ENCODE data around the gene EIF2S3. TPM values are rescaled to one million over a fixed set of nuclear protein-coding genes. Genes with fewer than 3 reads are reported as not detected.
"Not testable (repeated sequence)": the region's sequence is repeated elsewhere in the genome, so short reads cannot be mapped to it uniquely, and the experiment has no call there.

Gene EIF2S3
- total and polyA plus RNA-seq, 2 experiments from 2014 or later = 70.4 to 347 TPM

GRCh38 chrX:24027985-24028384, 26.8 kb upstream of the EIF2S3 start:
- peaks cover 19% of the 10 kb centered on the region for H3K79me2 ChIP-seq
- H2AFZ ChIP-seq = no peak overlapping the region
- H3K36me3 ChIP-seq (replicated peaks; ENCODE audit: insufficient read depth, low read depth) = no peaks in the 10 kb centered on the region
- 91% methylated on average over 6 of the region's 6 CpGs for WGBS (ENCODE audit: low lambda C conversion rate, missing lambda C conversion rate)
- H3K27ac ChIP-seq = no peak overlapping the region
- no peak overlapping the region for H3K4me3 ChIP-seq
- DNase-seq (ENCODE audit: low spot score) = no peak
- no peaks in the 10 kb centered on the region for H3K9me2 ChIP-seq (replicated peaks; ENCODE audit: insufficient read depth)
- peaks cover 5% of the 10 kb centered on the region for H3K4me1 ChIP-seq (ENCODE audit: insufficient read depth)
- H3K27me3 ChIP-seq = no peaks in the 10 kb centered on the region
- no peak overlapping the region for H3K4me2 ChIP-seq
- no peak for TF ChIP-seq EZH2 (IDR thresholded peaks at IDR 0.05; ENCODE audit: borderline replicate concordance)
- no peak for TF ChIP-seq CTCF (IDR thresholded peaks at IDR 0.05; ENCODE audit: poor library complexity)
- TF ChIP-seq EZH2phosphoT487 (IDR thresholded peaks at IDR 0.05; ENCODE audit: low read depth, severe bottlenecking, unreplicated experiment) = no peak
- H3K9me3 ChIP-seq (ENCODE audit: low read depth) = no peaks in the 10 kb centered on the region
- peaks cover 10% of the 10 kb centered on the region for H4K20me1 ChIP-seq (ENCODE audit: insufficient read depth, poor library complexity, severe bottlenecking)

- Histone ChIP-seq H3K4me2 (no peak overlapping the region), H3K27ac (no peak overlapping the region), H3K4me3 (no peak overlapping the region), H4K20me1 (ENCODE audit: insufficient read depth, poor library complexity, severe bottlenecking) (no peaks in the 10 kb centered on the region), H3K79me2 (no peaks in the 10 kb centered on the region), H3K36me3 (replicated peaks; ENCODE audit: insufficient read depth, low read depth) (no peaks in the 10 kb centered on the region), H3K9me3 (ENCODE audit: low read depth) (no peaks in the 10 kb centered on the region), H3K27me3 (no peaks in the 10 kb centered on the region), H2AFZ (no peak overlapping the region), H3K4me1 (ENCODE audit: insufficient read depth) (peaks cover 5% of the 10 kb centered on the region), H3K9me2 (replicated peaks; ENCODE audit: insufficient read depth) (no peaks in the 10 kb centered on the region)
- TF ChIP-seq EZH2 (IDR thresholded peaks at IDR 0.05; ENCODE audit: borderline replicate concordance) (no peak), CTCF (IDR thresholded peaks at IDR 0.05; ENCODE audit: poor library complexity) (no peak)
- 65% methylated on average over 5 of the region's 5 CpGs for WGBS (ENCODE audit: low lambda C conversion rate, missing lambda C conversion rate)
- DNase-seq (ENCODE audit: low spot score) = no peak
Measured at GRCh38 chrX:24030597-24030996, 24.2 kb upstream of the EIF2S3 start.

GRCh38 chrX:24034485-24034884, 20.3 kb upstream of the EIF2S3 start:
- H3K9me2 ChIP-seq (replicated peaks; ENCODE audit: insufficient read depth) = no peaks in the 10 kb centered on the region
- no peak overlapping the region for H2AFZ ChIP-seq
- H3K9me3 ChIP-seq (ENCODE audit: low read depth) = no peaks in the 10 kb centered on the region
- H4K20me1 ChIP-seq (ENCODE audit: insufficient read depth, poor library complexity, severe bottlenecking) = no peaks in the 10 kb centered on the region
- no peaks in the 10 kb centered on the region for H3K4me1 ChIP-seq (ENCODE audit: insufficient read depth)
- H3K4me2 ChIP-seq = no peak overlapping the region
- H3K4me3 ChIP-seq = no peak overlapping the region
- H3K36me3 ChIP-seq (replicated peaks; ENCODE audit: insufficient read depth, low read depth) = no peaks in the 10 kb centered on the region
- H3K27me3 ChIP-seq = no peaks in the 10 kb centered on the region
- no peak for TF ChIP-seq EZH2 (IDR thresholded peaks at IDR 0.05; ENCODE audit: borderline replicate concordance)
- no peak overlapping the region for H3K27ac ChIP-seq
- WGBS (ENCODE audit: low lambda C conversion rate, missing lambda C conversion rate) = 83% methylated on average over 5 of the region's 5 CpGs
- DNase-seq (ENCODE audit: low spot score) = no peak
- no peaks in the 10 kb centered on the region for H3K79me2 ChIP-seq

- no peak overlapping the region for H3K4me3 ChIP-seq
- H3K36me3 ChIP-seq (replicated peaks; ENCODE audit: insufficient read depth, low read depth) = no peaks in the 10 kb centered on the region
- H2AFZ ChIP-seq = no peak overlapping the region
- H3K79me2 ChIP-seq = no peaks in the 10 kb centered on the region
- H3K27ac ChIP-seq = no peak overlapping the region
- H3K9me3 ChIP-seq (ENCODE audit: low read depth) = no peaks in the 10 kb centered on the region
- 79% methylated on average over 4 of the region's 4 CpGs for WGBS (ENCODE audit: low lambda C conversion rate, missing lambda C conversion rate)
- H3K4me1 ChIP-seq (ENCODE audit: insufficient read depth) = no peaks in the 10 kb centered on the region
- no peaks in the 10 kb centered on the region for H4K20me1 ChIP-seq (ENCODE audit: insufficient read depth, poor library complexity, severe bottlenecking)
- H3K4me2 ChIP-seq = no peak overlapping the region
- no peak for TF ChIP-seq EZH2 (IDR thresholded peaks at IDR 0.05; ENCODE audit: borderline replicate concordance)
- no peak for TF ChIP-seq CTCF (IDR thresholded peaks at IDR 0.05; ENCODE audit: poor library complexity)
- no peak for TF ChIP-seq EZH2phosphoT487 (IDR thresholded peaks at IDR 0.05; ENCODE audit: low read depth, severe bottlenecking, unreplicated experiment)
- no peaks in the 10 kb centered on the region for H3K27me3 ChIP-seq
- no peak for DNase-seq (ENCODE audit: low spot score)
- H3K9me2 ChIP-seq (replicated peaks; ENCODE audit: insufficient read depth) = no peaks in the 10 kb centered on the region
Measured at GRCh38 chrX:24037729-24038128, 17.0 kb upstream of the EIF2S3 start.

GRCh38 chrX:24046060-24046459, 8.7 kb upstream of the EIF2S3 start:
- not testable (repeated sequence) for H2AFZ ChIP-seq; H4K20me1 ChIP-seq (ENCODE audit: insufficient read depth, poor library complexity, severe bottlenecking); DNase-seq (ENCODE audit: low spot score); H3K9me2 ChIP-seq (replicated peaks; ENCODE audit: insufficient read depth); H3K4me1 ChIP-seq (ENCODE audit: insufficient read depth); H3K4me2 ChIP-seq; H3K9me3 ChIP-seq (ENCODE audit: low read depth); H3K27me3 ChIP-seq; H3K4me3 ChIP-seq; H3K27ac ChIP-seq; H3K79me2 ChIP-seq; H3K36me3 ChIP-seq (replicated peaks; ENCODE audit: insufficient read depth, low read depth)

- 97% methylated on average over 20 of the region's 24 CpGs for WGBS (ENCODE audit: low lambda C conversion rate, missing lambda C conversion rate)
- not testable (repeated sequence) for H3K79me2 ChIP-seq; H3K4me1 ChIP-seq (ENCODE audit: insufficient read depth); DNase-seq (ENCODE audit: low spot score); H2AFZ ChIP-seq; H3K4me2 ChIP-seq; H3K9me3 ChIP-seq (ENCODE audit: low read depth); H3K9me2 ChIP-seq (replicated peaks; ENCODE audit: insufficient read depth); H3K27ac ChIP-seq; H4K20me1 ChIP-seq (ENCODE audit: insufficient read depth, poor library complexity, severe bottlenecking); H3K27me3 ChIP-seq; H3K36me3 ChIP-seq (replicated peaks; ENCODE audit: insufficient read depth, low read depth); H3K4me3 ChIP-seq
Measured at GRCh38 chrX:24049643-24050042, 5.1 kb upstream of the EIF2S3 start.
